Measurements from ENCODE around the gene C12orf75. TPM values are rescaled to one million over a fixed set of nuclear protein-coding genes. Genes with fewer than 3 reads are reported as not detected.

The C12orf75 gene
- total RNA-seq, 6 experiments from 2014 or later, result 1.3 to 5.5 (median 2.7) TPM

DNA sequence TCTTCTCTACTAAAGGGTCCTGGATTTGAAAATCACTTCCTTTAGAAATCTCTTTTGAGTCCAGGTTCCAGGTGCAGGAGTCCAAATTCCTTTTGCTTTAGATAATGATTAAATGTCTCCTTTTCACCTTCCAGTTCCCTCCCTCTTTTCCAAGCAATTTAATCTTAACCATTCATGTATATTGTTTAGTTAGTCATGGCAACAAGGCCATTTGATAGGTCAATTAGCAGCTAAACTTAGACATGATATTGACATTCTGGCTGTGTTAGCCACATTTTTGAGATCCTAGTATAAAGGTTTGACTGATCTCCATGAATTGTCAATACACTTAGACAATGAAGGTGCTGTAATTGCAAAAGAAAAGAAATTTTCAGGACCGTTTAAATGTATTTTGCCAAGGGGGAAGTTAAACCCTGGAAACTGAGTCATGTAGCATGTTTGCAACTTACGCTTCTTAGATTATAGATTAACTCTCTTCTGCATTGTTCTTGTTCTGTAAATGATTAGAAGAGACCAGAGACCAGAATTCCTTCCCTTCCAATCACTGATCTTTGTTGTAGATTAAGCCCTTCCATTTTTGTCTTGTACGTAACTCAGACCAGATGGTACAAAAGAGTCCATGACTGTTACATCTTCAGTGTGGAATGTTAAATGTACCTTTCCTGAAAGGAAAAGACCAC is 12.4 kb upstream of the C12orf75 start:
- Histone ChIP-seq H3K4me1 (peaks cover 0 to 45% (median 14%) of the 10 kb centered on the region in 4 donors), H3K36me3 (no peaks in the 10 kb centered on the region), H3K9me3 (no peaks in the 10 kb centered on the region), H3K27ac (peak overlapping the region in 2 of 3 donors; percentile 51 to 57), H3K27me3 (no peaks in the 10 kb centered on the region), H3K4me3 (no peak overlapping the region)
- DNase-seq, result no peak
- intact Hi-C loops (cut with DNase I), result no loop called here
- 36% methylated on average over 3 of the region's 3 CpGs for WGBS (ENCODE audit: insufficient coverage, low coverage, low lambda C conversion rate, missing lambda C conversion rate)
- TF ChIP-seq, protein P1, sequence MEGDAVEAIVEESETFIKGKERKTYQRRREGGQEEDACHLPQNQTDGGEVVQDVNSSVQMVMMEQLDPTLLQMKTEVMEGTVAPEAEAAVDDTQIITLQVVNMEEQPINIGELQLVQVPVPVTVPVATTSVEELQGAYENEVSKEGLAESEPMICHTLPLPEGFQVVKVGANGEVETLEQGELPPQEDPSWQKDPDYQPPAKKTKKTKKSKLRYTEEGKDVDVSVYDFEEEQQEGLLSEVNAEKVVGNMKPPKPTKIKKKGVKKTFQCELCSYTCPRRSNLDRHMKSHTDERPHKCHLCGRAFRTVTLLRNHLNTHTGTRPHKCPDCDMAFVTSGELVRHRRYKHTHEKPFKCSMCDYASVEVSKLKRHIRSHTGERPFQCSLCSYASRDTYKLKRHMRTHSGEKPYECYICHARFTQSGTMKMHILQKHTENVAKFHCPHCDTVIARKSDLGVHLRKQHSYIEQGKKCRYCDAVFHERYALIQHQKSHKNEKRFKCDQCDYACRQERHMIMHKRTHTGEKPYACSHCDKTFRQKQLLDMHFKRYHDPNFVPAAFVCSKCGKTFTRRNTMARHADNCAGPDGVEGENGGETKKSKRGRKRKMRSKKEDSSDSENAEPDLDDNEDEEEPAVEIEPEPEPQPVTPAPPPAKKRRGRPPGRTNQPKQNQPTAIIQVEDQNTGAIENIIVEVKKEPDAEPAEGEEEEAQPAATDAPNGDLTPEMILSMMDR (IDR thresholded peaks at IDR 0.05), result no peak
- TF ChIP-seq POLR2A (IDR thresholded peaks at IDR 0.05), result no peak
- ATAC-seq, result peak; percentile 30 to 73 (median 52)

DNA sequence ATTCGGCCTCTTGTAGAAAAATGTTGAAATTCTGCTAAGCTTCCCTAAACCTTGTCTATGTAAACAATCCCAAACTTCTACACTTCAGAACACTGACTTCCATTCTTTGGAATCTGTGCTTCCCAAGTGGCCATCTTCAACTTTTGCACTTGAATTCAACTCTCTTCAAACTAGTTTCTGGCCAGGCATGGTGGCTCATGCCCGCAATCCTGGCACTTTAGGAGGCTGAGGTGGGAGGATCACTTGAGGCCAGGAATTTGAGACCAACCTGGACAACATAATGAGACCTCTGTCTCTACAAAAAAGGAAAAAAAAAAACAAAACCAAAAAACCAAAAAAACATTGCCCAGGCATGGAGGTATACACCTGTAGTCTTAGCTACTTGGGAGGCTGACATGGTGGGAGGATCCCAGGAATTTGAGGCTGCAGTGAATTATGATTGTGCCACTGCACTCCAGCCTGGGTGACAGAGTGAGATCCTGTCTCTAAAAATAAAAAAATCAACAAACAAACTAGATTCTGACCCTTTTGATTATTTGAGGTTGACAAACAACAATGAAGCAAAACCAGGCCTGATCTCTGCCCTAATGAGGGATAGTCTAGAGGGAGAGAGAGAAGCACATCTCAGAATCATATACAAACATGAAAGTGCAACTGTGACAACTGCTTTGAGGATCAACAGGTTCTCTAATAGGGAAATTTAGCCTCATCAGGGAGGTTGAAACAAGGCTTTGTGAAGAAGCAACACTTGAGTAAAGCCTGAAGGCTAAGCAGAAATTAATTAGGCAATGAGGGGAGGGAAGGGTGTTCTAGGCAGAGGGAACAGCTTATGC is 11.6 kb upstream of the C12orf75 start:
- DNase-seq (no peak), ATAC-seq (peak; percentile 19 to 50 (median 34))
- TF ChIP-seq, protein P1 (IDR thresholded peaks at IDR 0.05), result no peak
- no peak for TF ChIP-seq POLR2A (IDR thresholded peaks at IDR 0.05)
- Histone ChIP-seq H3K4me1 (peaks cover 0 to 45% (median 14%) of the 10 kb centered on the region in 4 donors), H3K27me3 (no peaks in the 10 kb centered on the region), H3K4me3 (no peak overlapping the region), H3K9me3 (no peaks in the 10 kb centered on the region), H3K27ac (peak overlapping the region in 2 of 3 donors; percentile 11 to 57), H3K36me3 (no peaks in the 10 kb centered on the region)
- WGBS (ENCODE audit: insufficient coverage, low coverage, low lambda C conversion rate, missing lambda C conversion rate), result 55% methylated on average over 2 of the region's 2 CpGs
- intact Hi-C loops (cut with DNase I), result no loop called here

DNA sequence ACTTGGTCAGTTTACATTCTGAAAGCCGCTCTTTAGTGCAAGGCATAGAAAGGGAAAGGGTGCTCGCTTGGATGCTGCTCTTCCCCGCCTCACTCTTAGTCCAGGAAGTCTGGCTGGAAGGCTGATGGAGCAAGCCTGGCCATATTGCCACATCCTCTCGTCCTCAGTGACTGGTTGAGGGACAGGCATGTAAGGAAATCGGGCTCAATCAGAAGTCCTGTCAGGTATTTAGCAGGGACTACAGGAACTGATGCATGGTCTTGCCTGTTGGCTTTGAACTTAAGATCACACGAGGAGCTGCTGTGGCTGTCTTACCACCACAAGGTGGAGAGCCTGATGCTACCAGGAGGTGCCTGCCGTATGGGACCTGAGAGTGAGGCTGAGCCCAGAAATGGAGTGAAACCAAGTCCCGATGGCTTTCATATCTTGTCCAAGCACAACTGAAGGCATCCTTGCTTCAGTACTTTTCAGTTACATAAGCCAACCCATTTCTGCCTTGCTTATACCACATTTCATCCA is 10.7 kb upstream of the C12orf75 start:
- no peak for ATAC-seq
- TF ChIP-seq, protein P1 (IDR thresholded peaks at IDR 0.05), result no peak
- no peak for TF ChIP-seq POLR2A (IDR thresholded peaks at IDR 0.05)
- WGBS (ENCODE audit: insufficient coverage, low coverage, low lambda C conversion rate, missing lambda C conversion rate), result no CpG with 5 or more reads among the region's 8 CpGs
- H3K36me3 ChIP-seq, result no peaks in the 10 kb centered on the region
- H3K27me3 ChIP-seq, result no peaks in the 10 kb centered on the region
- DNase-seq, result no peak
- H3K27ac ChIP-seq, result peak overlapping the region in 1 of 3 donors; percentile 57
- no peak overlapping the region for H3K4me3 ChIP-seq
- no peaks in the 10 kb centered on the region for H3K9me3 ChIP-seq
- peaks cover 0 to 45% (median 14%) of the 10 kb centered on the region in 4 donors for H3K4me1 ChIP-seq
- intact Hi-C loops (cut with DNase I), result no loop called here

DNA sequence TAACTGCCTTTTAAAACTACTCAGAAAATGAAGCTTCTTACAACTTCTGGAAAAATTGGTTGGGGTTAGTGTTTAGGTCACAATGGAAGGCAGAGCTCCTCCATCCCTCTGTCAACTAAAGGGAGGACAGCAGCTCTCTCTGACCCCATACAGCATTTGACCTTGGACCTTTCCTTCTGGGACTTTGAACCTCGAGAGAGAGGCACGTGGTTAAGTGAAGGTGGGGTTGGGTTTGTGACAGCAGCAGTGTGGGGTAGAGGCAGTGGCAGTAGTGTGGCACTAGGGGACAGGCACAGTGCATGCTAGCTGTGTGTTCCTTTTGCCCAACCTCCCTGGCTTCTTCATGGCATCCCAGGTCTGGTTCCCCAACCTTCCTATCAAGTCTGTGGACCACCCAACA is 9.4 kb upstream of the C12orf75 start:
- TF ChIP-seq, protein P1 (IDR thresholded peaks at IDR 0.05), result peak in 2 of 4 donors; percentile 18 to 31
- TF ChIP-seq POLR2A (IDR thresholded peaks at IDR 0.05), result no peak
- Histone ChIP-seq H3K4me1 (peaks cover 0 to 45% (median 14%) of the 10 kb centered on the region in 4 donors), H3K27ac (peak overlapping the region in 1 of 3 donors; percentile 41), H3K27me3 (no peaks in the 10 kb centered on the region), H3K36me3 (no peaks in the 10 kb centered on the region), H3K4me3 (no peak overlapping the region), H3K9me3 (no peaks in the 10 kb centered on the region)
- WGBS (ENCODE audit: insufficient coverage, low coverage, low lambda C conversion rate, missing lambda C conversion rate), result 0% methylated on average over 1 of the region's 2 CpGs
- intact Hi-C loops (cut with DNase I), result no loop called here
- no peak for DNase-seq
- peak; percentile 28 to 62 (median 46) for ATAC-seq
